ENCODE measurements around the gene DNAJC1.

DNAJC1 gene

DNA sequence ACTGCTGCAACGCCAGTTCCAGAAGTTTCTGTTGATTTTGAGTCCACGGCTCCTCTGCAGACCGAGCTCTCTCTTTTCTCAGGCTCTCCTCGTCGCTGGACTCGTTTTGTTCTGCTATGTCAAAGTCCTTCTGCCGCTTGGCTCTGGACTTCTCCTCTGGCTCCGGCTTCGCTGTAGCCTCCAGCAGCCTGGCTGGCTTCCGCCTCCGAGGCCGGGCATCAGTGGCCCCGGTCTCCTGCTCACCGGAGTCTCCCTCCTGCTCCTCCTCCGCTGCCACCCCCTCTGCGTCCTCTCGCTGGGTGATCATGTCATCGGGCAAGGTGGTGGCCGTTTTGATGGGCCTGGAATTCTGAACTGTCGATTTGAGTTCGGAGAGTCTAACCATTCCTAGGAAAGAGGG is 244.3 kb downstream of the DNAJC1 start:
- DNase-seq (ENCODE audit: low spot score): no peak

DNA sequence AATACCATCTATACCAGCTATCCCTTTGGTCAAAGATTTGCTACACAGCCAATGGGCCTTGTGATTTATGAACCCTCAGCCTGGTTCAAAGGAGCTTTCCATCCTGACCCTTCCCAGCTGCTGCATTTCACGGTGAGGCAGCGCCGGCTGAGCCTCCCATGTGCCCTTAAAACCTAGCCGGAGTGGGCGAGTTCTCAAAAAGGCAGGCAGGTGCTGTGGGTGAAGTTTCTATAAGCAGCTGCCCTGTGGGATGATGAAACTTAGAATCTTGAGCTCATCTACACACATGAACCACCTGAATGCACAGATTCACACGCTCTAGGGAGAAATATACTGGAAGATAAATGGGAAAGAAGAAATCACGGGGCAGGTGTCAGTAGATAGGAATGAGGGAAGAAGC is 244.8 kb downstream of the DNAJC1 start:
- DNase-seq (ENCODE audit: low spot score): no peak

DNA sequence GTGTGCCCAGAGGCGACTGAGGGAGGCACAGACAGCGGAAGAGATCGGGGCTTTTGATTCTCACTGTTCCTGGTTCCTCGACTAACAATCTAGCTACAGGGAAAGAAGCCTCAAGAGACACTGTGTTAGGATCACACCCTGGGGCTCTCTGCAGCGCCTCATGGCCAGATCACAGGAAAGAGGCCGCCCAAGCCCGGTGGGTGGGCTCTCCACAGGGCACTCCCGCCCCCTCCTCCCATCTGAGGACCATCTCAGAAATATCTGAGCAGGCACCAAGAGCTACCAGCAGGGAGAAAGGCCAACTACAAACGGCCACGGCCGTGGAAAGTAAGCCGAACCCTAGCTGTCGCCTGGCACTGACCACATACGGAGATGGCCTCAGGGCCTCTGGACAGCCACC is 245.3 kb downstream of the DNAJC1 start:
- no peak for DNase-seq (ENCODE audit: low spot score)

DNA sequence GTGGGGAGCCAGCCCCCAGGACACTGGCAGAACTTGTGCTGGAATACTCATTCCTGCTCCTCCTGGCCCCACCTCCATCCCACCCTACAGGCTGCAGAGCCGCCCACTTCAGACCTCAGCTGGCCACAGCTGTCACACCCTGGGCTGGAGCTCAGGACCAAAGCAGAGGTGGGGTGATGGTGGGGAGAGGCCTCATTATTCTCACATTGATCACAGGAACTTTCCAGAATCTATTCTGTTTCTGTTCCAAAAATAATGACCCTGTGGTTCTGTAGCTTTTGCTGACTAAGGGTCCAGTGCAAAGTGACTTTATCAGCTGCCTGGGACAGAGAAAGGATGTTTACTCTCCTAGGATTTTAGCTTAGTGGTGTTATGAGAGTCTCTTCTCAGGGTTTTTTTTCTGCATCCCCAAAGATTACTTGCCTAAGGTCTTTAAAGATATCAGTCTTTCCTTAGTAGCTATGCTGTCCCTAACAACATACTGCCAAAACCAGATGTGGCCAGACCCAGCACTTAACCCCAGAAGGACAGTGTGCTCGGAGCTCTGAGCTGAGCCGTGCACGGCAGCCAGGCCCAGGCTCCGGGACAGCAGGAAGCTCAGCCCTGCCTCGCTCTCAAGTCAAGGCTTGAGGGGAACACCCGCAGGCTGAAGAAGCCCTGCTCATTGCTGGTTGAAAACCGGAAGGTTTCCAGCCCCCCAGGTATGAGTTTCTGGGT is 246.2 kb downstream of the DNAJC1 start:
- no peak for DNase-seq (ENCODE audit: low spot score)

DNA sequence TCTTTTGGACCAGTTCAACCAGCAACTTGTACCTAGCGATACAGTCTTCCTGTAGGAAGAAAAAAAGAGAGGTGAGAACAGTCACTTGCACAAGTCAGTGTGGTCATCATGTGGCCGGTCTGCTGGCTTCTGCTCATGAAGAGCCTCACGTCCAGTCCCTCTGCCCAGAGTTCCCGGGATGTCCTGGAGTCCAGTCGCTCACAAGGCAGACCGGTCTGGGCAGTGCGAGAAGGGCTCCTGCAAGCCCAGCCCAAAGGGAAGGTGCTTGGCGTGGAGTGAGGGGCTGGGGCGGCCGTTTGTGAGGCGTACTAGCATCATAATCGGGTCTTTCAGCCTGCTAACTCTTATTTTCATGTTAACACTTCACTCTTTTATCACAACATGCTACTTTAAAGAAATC is 246.8 kb downstream of the DNAJC1 start:
- no peak for DNase-seq (ENCODE audit: low spot score)

DNA sequence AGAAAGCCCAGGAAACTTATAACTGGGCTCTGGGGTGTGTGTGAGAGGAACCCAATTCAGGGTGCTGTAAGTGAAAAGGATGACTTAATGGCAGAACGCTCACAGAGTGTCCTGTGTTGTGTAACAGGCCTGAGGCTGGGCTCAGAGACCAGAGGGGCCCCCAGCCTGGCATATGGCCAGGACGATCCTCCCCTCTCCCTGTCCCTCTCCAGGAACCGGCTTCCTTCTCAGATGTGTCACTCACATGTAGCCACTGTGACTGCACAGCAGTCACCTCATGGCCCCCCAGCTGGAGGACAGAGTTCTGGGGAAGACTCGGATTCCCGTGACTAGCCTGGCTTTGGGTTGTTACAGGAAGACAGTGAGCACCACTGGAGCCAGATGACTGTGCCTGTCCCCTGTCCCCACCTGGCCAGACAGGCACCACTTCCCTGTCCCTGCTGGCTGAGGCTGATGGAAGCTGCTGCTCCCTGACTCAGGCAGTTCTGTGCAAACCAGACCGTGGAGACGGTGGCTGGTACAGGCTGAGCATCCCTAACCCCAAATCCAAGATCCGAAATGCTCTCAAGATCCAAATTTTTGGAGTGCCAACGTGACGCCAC is 249.0 kb downstream of the DNAJC1 start:
- no peak for DNase-seq (ENCODE audit: low spot score)

DNA sequence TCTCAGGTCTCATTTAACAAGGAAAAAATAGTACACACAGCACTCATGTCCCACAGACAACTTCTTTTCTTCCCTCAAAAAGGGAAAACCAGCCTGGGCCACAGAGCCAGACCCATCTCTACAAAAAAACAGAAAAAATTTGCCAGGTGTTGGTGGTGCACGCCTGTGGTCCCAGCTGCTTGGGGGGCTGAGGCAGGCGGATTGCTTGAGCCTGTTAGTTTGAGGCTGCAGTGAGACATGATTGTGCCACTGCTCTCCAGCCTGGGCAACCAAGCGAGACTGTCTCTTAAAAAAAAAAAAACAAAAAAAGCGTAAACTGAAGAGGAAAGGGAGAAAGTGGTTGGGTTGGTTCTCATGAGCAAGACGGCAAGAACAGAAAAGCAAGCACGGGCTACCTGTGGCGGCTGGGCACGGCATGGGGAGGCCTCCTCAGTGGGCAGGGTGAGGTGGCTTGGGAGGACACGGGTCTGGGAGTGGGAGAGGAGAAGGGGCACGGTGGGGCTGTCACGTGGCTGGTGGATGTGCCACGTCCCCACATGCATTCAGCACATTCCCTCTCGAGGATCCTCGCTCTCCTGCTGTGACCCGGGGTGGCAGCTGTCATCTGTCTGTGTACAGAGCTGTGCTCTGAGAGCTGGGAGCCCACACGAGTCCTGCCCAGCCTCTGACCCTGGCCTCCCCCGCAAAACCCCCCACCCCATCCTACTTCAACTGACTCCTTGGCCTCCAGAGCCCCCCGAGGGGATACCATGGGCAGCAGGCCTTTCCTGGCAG is 249.8 kb downstream of the DNAJC1 start:
- no peak for DNase-seq (ENCODE audit: low spot score)

DNA sequence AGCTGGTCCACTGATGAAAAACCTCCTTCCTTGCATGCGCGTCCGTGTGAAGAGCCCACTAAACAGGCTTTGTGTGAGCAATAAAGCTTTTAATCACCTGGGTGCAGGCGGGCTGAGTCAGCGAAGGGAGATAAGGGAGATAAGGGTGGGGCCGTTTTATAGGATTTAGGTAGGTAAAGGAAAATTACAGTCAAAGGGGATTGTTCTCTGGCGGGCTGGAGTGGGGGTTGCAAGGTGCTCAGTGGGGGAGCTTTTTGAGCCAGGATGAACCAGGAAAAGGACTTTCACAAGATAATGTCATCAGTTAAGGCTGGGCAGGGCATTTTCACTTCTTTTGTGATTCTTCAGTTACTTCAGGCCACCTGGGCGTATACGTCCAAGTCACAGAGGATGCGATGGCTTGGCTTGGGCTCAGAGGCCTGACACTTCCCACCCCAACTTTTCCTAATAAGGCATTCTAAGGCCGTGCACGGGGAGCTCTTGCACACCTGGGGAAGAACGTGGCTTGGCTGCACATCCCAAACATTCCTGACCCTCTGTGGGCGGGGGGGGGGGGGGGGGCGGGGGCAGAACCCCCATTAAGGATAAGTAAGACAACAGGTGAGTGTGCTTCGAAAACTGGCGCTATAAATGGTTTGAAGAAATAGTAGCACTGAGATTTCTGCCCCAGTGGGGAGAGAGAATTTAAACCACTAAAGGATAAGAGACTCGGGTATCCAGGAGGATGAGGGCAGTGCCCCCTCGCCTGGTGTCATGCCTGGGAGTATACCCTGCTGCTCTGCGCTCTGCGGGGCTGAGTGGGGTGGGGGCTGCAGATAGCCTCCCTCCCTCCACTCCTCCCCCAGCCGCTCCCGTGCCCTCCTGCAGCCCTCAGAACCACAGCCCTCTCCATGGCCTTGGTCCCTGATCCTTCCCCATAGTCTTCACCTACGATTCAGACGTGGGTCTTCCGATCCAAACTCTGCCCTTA is 251.9 kb downstream of the DNAJC1 start:
- no peak for DNase-seq (ENCODE audit: low spot score)

DNA sequence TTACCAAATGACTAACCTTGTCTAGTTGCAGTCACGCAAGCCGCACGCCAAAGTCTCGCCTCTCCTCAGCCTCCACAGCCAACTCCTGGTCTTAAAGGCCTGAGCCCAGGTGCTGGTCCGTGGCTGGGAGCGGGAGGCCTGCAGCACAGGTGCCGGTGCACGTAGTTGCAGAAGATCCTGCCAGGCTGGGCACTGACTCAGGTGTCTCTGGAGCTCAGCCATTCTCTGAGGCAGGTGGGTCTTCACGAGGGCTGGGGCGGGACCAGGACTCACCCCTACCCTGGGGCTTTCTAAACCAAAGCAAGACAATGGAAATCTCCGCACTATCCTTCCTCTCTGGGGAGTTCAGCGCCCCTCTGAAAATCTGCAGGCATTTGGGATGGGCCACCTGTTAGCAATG is 253.1 kb downstream of the DNAJC1 start:
- no peak for DNase-seq (ENCODE audit: low spot score)

DNA sequence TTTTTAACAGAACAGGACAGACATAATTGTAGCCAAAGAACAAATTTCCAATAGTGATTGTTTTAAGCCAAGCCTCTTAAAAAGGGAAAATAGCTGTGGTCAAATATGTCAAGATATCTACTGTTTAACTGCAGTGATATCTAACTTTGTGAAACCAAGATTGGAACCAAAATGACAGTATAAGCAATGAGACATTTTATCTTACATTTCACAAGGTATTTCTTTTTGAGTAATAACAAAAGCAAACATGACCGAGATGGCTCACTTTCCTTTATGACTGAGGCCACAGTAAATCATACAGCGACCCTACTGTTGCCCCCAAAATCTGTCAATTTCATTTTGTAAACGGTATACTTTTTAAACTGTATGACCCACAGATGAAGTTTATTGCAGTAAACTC is 253.7 kb downstream of the DNAJC1 start:
- DNase-seq (ENCODE audit: low spot score): no peak

DNA sequence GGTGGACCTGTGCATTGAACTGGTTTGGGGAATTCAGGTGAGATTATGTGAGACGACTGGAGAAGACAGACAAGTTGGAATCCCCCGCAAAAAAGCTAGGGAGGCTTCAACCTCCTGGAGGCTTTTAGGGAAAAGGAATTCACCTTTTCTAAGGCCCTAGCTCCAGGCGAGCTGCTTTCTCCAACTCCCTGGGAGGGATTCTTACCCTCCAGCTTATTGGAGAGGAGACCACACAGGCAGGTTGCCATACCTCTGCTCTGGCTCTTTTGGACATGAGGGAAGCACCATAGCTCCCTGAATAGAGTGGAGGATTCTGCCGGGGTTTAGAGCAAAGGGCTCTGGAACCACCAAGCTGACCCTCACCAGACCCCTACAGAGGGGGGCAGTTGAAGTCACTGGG is 255.7 kb downstream of the DNAJC1 start:
- no peak for DNase-seq (ENCODE audit: low spot score)

DNA sequence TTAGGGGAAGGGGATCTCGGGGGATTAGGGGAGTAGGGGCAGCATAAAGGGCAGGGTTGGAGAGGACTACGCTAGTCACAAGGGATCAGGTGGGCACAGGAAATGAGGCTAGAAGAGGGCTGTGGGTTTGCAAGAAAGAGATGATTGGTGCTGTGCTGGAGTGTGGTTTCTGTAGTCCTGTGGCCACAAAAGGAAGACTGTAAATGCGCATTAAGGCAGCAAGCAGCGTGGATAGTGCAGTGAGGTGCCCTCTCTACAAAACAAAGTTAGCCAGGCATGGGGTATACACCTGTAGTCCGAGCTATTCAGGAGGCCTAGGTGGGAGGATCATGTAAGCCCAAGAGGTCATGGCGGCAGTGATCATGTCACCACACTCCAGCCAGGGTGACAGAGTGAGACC is 257.4 kb downstream of the DNAJC1 start:
- DNase-seq (ENCODE audit: low spot score): no peak

DNA sequence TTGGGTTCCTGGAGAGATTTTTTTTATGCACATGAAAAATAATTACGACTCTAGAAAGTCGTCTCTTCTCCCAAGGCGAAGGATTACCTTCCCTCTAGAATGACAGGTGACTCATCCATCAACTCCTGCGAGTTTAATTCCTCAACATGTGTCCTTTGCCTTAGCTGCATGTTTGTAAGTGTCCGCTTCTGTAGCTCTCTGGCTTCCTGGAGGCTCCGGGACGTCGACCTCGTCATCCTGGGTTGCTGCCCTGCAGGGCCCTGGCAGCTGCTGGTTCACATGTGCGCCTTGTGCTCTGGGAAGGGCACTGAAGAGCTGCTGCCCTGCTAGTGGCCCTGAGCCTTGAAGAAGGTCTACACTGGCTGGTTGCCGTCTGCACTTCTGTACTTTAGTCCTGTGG is 259.3 kb downstream of the DNAJC1 start:
- DNase-seq (ENCODE audit: low spot score): no peak

DNA sequence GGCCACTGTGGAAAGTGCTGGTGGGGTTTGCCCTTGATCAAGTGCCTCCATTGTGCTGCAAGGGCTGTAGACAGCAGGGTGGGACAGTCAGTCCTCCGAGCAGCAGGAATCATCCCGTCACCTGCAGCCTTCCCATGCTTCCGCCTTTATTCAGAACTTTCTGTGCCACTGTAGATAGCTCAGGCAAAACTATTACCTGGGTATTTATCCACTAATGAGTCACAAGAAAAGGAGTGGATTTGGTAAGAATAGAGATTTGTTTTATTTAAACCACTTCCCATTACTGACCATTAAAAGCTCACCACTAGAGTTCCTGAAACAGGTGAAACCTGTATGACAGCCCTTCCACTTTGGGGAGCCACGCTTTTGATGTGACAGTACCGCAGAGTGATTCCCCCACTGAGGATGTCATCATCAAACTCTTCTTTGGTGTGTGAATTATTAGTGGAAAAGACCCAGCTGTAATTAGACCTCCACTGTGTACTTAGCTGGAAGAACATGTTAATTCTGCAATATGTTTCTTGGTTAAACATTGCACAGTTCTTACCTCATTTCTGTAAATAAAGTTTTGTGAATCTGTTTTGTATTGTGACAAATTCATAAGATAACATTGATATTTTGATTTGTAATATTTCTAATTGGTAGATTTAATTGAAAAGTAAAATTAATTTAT is 260.7 kb downstream of the DNAJC1 start:
- no peak for DNase-seq (ENCODE audit: low spot score)

DNA sequence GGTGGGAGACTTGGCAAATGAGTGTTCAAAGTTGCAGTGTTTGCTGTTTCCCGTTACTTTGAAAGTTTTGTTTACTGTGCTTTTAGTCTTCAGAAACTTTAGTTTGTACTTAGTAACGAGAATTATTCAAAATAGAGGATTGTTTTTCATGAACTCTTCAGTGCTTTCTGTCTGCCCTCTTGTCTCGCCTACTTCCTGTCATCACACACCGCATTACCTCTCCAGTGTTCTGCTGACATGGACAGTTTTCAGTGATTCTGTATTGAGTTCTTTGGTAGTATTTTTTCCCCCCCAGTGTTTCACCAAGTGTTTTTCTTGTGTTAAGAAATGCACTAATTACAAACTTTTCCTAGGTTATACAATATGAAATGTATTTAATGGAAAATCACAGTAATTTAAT is 262.5 kb downstream of the DNAJC1 start:
- DNase-seq (ENCODE audit: low spot score): no peak

DNA sequence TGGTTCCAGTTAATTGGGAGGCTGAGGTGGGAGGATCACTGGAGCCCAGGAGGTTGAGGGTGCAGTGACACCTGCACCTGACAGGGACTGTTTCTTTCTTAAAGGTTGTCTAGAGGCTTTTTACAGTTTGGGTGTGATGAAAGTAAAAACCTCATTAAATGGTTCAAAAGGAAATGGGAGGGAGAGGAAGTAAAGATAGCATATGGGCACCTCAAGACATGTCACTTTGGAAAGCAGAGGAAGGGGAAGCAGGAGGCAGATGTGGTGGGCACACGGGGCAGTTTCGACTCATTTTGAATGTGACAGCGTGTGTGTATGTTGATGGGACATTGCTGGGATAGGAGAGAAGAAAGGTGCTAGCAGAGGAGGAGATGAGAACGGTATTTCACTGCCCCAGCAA is 266.4 kb downstream of the DNAJC1 start:
- no peak for DNase-seq (ENCODE audit: low spot score)

DNA sequence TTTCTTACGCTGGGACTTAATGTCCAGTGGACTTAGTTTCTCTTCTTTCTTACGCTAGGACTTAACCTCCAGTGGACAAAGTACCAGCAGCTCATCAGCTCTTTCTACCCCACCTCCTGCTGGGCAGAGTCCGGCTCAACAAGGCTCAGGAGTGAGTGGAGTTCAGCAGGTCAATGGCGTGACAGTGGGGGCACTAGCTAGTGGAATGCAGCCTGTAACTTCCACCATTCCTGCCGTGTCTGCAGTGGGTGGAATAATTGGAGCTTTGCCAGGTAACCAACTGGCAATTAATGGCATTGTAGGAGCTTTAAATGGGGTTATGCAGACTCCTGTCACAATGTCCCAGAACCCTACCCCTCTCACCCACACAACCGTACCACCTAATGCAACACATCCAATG is 269.8 kb downstream of the DNAJC1 start:
- no peak for DNase-seq (ENCODE audit: low spot score)

DNA sequence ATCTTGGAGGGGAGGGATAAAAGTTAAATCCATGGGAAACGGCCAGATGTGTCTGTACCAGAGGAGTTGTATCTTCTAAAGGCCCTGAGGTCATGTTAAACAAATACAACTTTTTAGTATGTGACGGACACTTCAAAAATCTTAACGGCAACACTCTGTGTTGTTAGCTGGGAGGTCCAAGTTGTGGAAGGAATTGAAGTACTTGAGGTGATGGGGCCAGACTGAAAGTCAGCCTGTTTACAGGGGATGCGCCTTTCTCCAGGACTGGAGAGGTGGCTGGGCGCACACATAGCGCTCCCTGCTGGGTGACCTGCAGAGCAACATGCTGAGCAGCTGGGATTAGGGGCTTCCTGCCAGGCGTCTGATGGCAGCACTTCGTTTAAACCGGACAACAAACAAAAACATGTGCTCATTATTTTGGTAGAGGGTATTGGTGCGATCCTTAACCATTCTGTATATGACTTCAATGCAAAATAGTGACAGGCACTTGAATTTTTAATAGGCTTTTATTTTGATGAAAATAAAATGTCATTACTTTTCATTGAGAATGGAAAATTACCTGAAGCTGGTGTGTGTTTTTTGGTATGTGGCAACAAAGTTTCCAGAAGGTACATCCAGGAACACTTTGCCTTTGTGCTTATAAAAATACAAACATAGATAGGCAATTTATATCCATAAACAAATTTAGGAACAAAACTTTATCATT is 271.3 kb downstream of the DNAJC1 start:
- DNase-seq (ENCODE audit: low spot score): peak; percentile 55

DNA sequence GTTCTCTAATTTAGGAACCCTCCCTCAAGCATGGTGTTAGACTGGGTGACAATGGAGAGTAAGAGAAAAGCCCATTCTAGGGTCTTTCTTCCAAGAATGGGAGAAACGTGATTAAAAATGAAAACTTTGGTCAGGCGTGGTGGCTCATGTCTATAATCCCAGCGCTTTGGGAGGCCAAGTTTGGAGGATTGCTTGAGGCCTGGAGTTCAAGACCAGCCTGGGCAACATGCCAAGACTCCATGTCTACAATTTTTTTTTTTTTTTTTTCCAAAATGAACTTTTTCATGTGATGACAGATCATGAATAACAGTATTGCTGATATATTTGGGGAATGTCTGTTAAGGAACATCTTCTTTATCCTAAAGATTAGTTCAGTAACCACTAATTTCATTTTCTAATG is 274.9 kb downstream of the DNAJC1 start:
- no peak for DNase-seq (ENCODE audit: low spot score)

DNA sequence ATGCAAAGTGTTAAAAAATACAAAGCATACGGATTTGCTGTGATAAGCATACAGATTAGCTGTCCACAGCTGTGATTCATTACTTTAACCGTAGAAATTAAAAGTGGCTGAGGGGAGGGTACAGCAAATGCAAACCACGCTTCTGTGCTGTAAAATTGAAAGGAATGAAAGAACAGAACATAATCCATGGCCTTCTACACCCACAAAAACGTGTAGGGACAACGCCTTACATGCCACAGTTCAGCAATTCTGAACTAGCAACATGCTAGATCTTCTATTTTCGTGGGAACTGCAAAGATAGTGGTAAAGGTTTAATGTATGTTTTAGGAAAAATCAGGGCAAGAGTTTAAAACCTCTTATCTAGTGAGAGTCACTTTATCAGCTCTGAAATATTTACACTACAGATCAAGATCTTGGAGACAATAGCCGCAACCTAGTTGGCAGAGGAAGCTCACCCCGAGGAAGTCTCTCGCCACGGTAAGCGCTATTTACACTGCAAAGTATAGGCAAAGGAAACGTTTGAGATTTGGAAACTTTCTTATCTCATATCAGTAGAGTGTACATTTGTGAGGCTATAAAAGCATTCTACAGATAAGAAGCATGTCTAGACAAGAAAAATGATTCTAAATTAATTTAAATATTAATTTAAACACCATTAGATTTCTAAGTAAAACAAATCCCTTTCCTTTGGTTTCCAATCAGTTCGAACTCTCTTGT is 275.9 kb downstream of the DNAJC1 start:
- DNase-seq (ENCODE audit: low spot score): no peak

Data from hematopoietic multipotent progenitor cell treated with erythropoietin and hydrocortisone succinate and interleukin-3 and kit ligand, for 15 days (in vitro differentiated cells).